Peyer's patch (tissue), 4 donors: ENCODE results near the gene NPL. TPM values are rescaled to one million over a fixed set of nuclear protein-coding genes. Genes with fewer than 3 reads are reported as not detected.

Source experiments
- DNase-seq, 3 donors: peaks; one replicate each; pipeline ENCODE4 v3.0.0-alpha.2; 2017 to 2019
- H3K27ac ChIP-seq, 4 donors: fragments of 200-600 bp; sonication (generic); one replicate each; pipeline ENCODE4 v1.5.1; 2016 to 2019
- H3K27me3 ChIP-seq, 2 donors: fragments of 200-600 bp; sonication (generic); one replicate each; pipeline ENCODE4 v1.5.1; 2019
- H3K36me3 ChIP-seq, 3 donors: fragments of 200-600 bp; sonication (generic); one replicate each; pipeline ENCODE4 v1.5.1; 2016 to 2019
- H3K4me1 ChIP-seq, 4 donors: fragments of 200-600 bp; sonication (generic); one replicate each; pipeline ENCODE4 v1.5.1; 2016 to 2019
- H3K4me3 ChIP-seq, 4 donors: fragments of 200-600 bp; sonication (generic); 1 replicate in 3 of 4; 2 replicates in 1 of 4; pipeline ENCODE4 v1.5.1; 2016 to 2019; ENCODE audit warnings: mild to moderate bottlenecking in 1 of 4
- H3K9me3 ChIP-seq, 4 donors: fragments of 200-600 bp; sonication (generic); one replicate each; pipeline ENCODE4 v1.5.1; 2016 to 2019; ENCODE audit warnings: mild to moderate bottlenecking in 1 of 4
- POLR2A ChIP-seq, 2 donors: fragments of 450-650 bp; IDR thresholded peaks; one replicate each; pipeline ENCODE4 v1.5.1; 2017; ENCODE audit warnings: antibody characterized with exemption in 2 of 2, mild to moderate bottlenecking in 2 of 2, moderate library complexity in 2 of 2
- total RNA-seq, 4 donors: library from RNA; depleted of rRNA; stranded (reverse); fragments of >200 nt; gene quantifications; one replicate each; pipeline ENCODE4 v1.1.0, GENCODE V29; 2016
- TF ChIP-seq, protein P1 (sequence below), 6 experiments: fragments of 450-650 bp in 4 of 6; fragments of 200-600 bp in 2 of 6; sonication (generic) in 1 of 6; IDR thresholded peaks; one replicate each; pipeline ENCODE4 v1.5.1; 2017 to 2019; ENCODE audit warnings: antibody characterized with exemption in 6 of 6, mild to moderate bottlenecking in 3 of 6, moderate library complexity in 1 of 6

Gene NPL
- 10 to 100 TPM in 2 of 4 donors, 1 to 10 TPM in 2; 2.3 to 10.7 (median 7.4) TPM for total RNA-seq

DNA sequence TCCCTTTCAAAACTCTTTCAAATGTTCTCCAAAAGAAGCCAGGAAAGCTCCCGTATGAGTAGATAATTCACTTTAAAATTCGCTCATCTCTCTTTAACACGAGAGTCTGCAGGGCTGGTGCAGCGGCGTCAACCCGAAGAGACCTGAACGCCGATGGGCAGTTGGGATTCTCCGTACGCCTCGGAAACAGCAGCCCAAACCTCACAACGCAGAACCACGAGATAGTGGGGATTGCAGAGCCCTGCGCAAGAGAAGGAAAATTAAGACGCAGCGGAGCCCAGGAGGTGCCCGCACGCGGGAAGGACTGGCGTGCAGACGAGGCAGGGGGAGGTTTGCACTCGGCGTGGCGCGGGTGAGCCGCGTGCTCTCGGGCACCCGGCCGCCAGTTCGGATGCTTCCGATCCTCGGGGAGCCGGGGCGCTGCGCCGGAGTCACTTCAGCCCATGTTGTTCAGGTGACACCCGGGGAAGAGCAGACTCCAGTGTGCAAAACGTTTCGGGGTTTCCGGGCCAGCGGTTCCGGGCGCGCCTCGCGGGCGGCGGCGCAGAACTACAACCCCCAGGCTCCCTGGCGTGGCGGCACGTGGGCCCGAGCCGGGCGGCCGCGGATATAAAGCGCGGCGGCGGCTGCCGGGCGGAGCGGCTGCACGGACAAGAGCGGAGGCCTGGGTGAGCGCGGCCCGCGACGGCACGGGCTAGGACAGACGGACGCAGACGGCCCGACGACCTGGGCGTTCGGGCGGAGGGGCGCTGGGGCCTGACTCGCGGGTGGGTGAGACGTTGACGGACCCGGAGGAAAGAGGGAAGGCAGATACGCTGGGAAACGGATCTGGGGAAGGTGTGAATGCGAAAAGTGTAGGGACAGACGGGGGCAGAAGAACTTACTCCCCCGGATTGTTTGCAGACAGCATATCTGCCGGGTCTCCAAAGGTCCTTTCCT, at the start of gene NPL:
NPL (plus strand) TSS at position 636 of the 939 bp plus-strand sequence. CDS start 4,599 bp downstream, outside the sequence.
- Histone ChIP-seq H3K4me3 (peak within 1 kb of the TSS; percentile 50 to 72 (median 68)), H3K4me1 (peaks cover 0 to 8% (median 0%) of the 10 kb centered on the region in 4 donors), H3K27me3 (no peaks in the 10 kb centered on the region), H3K36me3 (no peaks in the 10 kb centered on the region), H3K9me3 (no peaks in the 10 kb centered on the region), H3K27ac (peak within 1 kb of the TSS; percentile 41 to 80 (median 68))
- DNase-seq: peak; percentile 80 to 93 (median 87)
- TF ChIP-seq, protein P1, sequence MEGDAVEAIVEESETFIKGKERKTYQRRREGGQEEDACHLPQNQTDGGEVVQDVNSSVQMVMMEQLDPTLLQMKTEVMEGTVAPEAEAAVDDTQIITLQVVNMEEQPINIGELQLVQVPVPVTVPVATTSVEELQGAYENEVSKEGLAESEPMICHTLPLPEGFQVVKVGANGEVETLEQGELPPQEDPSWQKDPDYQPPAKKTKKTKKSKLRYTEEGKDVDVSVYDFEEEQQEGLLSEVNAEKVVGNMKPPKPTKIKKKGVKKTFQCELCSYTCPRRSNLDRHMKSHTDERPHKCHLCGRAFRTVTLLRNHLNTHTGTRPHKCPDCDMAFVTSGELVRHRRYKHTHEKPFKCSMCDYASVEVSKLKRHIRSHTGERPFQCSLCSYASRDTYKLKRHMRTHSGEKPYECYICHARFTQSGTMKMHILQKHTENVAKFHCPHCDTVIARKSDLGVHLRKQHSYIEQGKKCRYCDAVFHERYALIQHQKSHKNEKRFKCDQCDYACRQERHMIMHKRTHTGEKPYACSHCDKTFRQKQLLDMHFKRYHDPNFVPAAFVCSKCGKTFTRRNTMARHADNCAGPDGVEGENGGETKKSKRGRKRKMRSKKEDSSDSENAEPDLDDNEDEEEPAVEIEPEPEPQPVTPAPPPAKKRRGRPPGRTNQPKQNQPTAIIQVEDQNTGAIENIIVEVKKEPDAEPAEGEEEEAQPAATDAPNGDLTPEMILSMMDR (IDR thresholded peaks at IDR 0.05): peak in 1 of 6 experiments; percentile 6
- peak; percentile 61 to 88 for TF ChIP-seq POLR2A (IDR thresholded peaks at IDR 0.05)

DNA sequence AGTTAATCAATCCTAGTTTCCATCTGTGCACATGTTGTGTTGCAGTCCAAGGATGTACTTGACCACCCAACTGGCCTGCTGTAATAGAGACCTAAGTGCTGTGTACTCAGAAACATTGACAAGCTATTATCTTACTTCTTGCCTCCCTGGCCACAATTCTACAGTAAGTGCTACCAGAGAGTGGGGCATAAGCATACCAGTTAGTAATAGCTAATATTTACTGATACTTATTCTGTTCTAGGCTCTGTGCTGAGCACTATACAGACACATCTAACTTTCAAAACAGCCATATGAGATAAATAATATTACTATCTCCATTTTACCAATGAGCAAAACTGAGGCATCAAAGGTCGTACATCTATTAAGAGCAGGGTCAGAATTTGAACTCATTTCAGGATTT, 49.5 kb upstream of the NPL start:
- TF ChIP-seq POLR2A (IDR thresholded peaks at IDR 0.05): no peak
- TF ChIP-seq, protein P1 (IDR thresholded peaks at IDR 0.05): no peak
- H3K4me3 ChIP-seq: no peak overlapping the region
- DNase-seq: no peak
- H3K9me3 ChIP-seq: no peaks in the 10 kb centered on the region
- no peaks in the 10 kb centered on the region for H3K27me3 ChIP-seq
- no peaks in the 10 kb centered on the region for H3K4me1 ChIP-seq
- H3K36me3 ChIP-seq: no peaks in the 10 kb centered on the region
- H3K27ac ChIP-seq: no peak overlapping the region

DNA sequence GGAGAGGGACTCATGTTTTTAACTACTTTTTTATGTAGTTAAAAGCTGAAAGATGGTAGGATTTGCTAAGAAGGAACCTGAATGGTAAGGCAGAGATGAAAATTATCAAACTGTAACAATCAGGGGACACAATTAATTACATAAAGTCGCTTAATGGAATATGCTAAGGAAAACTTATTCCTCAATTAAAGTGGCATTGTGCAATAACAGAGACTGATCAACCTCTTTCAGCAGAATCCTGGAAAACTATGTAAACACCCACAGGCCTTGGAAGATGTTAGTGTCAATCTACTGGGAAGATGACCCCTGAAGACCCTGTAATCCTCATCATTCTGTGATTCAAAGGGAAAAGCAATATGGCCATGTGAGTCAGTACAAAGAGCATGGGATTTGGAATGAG, 46.8 kb upstream of the NPL start:
- Histone ChIP-seq H3K4me1 (no peaks in the 10 kb centered on the region), H3K9me3 (no peaks in the 10 kb centered on the region), H3K36me3 (no peaks in the 10 kb centered on the region), H3K27ac (no peak overlapping the region), H3K27me3 (no peaks in the 10 kb centered on the region), H3K4me3 (no peak overlapping the region)
- DNase-seq: no peak
- no peak for TF ChIP-seq POLR2A (IDR thresholded peaks at IDR 0.05)
- TF ChIP-seq, protein P1 (IDR thresholded peaks at IDR 0.05): no peak

- no peak for TF ChIP-seq POLR2A (IDR thresholded peaks at IDR 0.05)
- TF ChIP-seq, protein P1 (IDR thresholded peaks at IDR 0.05): no peak
- Histone ChIP-seq H3K36me3 (no peaks in the 10 kb centered on the region), H3K9me3 (no peaks in the 10 kb centered on the region), H3K4me1 (no peaks in the 10 kb centered on the region), H3K27ac (no peak overlapping the region), H3K4me3 (no peak overlapping the region), H3K27me3 (no peaks in the 10 kb centered on the region)
- DNase-seq: no peak
These were observed 37.2 kb upstream of the NPL start for GRCh38 chr1:182752077-182752988.

GRCh38 chr1:182754087-182754486, 35.5 kb upstream of the NPL start:
- Histone ChIP-seq H3K36me3 (no peaks in the 10 kb centered on the region), H3K27ac (no peak overlapping the region), H3K27me3 (no peaks in the 10 kb centered on the region), H3K4me1 (no peaks in the 10 kb centered on the region), H3K4me3 (no peak overlapping the region), H3K9me3 (no peaks in the 10 kb centered on the region)
- DNase-seq: no peak
- TF ChIP-seq POLR2A (IDR thresholded peaks at IDR 0.05): no peak
- TF ChIP-seq, protein P1 (IDR thresholded peaks at IDR 0.05): no peak
